Astrocyte of the spinal cord (primary cell): Measurements from ENCODE around the gene TENM4.

ENCODE experiments used
- DNase-seq: peaks from one replicate; pipeline ENCODE4 v3.0.0; 2011; ENCODE audit warnings: low read depth, low spot score
- H3K4me3 ChIP-seq: 2 replicates; pipeline ENCODE4 v1.5.1; 2011; ENCODE audit warnings: low read depth, mild to moderate bottlenecking, low read length, moderate library complexity
- in situ Hi-C: cut with HindIII; loops from 2 replicates; pipeline ENCODE4 v1.10.0; 2017; ENCODE audit warnings: low sequenced_read_pairs
- TF ChIP-seq, protein P1 (sequence below): IDR thresholded peaks from 2 replicates; pipeline ENCODE4 v1.5.1; 2012; ENCODE audit warnings: low read depth, mild to moderate bottlenecking, low read length, inconsistent platforms

Gene TENM4

DNA sequence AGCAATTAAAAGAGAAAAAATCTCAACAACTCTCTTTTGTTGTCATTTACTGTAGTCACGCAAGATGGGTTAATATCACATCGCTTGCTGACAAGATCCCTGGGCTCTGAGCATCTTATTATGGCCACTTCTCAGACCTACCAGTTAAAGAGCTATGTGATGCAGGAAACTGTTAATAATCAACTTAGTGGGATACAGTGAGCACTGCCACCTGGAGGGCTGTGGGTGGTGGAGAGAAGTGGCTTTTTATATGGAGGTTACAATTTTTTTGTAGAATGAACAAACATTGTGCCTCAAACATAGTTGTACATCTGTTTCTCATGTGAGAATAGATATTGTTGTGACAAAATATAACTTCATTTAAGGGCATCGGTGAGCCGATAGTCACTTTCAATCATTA is 181.0 kb downstream of the TENM4 start:
- TF ChIP-seq, protein P1, sequence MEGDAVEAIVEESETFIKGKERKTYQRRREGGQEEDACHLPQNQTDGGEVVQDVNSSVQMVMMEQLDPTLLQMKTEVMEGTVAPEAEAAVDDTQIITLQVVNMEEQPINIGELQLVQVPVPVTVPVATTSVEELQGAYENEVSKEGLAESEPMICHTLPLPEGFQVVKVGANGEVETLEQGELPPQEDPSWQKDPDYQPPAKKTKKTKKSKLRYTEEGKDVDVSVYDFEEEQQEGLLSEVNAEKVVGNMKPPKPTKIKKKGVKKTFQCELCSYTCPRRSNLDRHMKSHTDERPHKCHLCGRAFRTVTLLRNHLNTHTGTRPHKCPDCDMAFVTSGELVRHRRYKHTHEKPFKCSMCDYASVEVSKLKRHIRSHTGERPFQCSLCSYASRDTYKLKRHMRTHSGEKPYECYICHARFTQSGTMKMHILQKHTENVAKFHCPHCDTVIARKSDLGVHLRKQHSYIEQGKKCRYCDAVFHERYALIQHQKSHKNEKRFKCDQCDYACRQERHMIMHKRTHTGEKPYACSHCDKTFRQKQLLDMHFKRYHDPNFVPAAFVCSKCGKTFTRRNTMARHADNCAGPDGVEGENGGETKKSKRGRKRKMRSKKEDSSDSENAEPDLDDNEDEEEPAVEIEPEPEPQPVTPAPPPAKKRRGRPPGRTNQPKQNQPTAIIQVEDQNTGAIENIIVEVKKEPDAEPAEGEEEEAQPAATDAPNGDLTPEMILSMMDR = peak; percentile 2
- in situ Hi-C loops = no loop called here
- no peak for DNase-seq
- H3K4me3 ChIP-seq = no peak overlapping the region

DNA sequence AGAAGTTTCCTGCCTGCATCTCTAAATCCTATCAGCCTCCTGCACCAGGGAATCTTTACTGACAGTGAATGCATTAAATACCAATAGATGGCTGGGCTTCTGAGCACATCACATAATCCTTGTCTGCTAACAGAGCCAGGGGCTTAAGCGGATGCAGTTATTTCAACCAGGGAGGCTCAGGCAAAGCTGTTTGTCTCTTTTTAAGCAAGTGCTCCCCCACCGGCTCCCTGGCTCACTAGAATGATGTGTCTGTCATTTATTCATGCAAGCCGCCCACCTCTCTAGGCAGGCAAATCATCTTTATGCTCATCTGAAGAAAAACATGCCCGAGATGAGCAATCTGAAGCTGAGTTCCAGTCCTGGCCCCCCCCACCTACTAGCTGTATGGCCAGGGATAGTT is 182.3 kb downstream of the TENM4 start:
- in situ Hi-C loops = no loop called here
- TF ChIP-seq, protein P1 = no peak

DNA sequence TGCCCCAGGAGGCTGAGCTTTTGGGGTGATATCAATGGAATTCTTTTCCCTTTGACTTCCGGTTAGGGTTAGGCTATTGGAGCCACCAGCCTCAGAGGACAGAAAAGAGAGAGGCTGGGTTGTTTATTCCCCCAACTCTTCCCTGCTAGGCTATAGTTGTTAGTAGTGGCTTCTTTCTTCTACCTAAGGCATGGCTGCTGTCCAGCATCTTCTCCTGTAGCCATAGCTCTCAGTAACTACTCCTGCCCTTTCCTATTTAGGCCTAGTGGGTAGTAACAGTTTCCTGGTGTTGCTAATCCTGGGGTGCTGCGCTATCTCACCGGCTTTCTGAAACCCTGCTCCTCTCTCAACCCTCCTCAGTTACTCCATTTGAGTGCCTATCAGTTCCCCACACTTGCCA is 184.9 kb downstream of the TENM4 start:
- no peak for DNase-seq
- in situ Hi-C loops = no loop called here
- no peak overlapping the region for H3K4me3 ChIP-seq
- TF ChIP-seq, protein P1 = no peak

More for the DNA sequence above, 182.3 kb downstream of the TENM4 start:
- DNase-seq = no peak
- H3K4me3 ChIP-seq = no peak overlapping the region

DNA sequence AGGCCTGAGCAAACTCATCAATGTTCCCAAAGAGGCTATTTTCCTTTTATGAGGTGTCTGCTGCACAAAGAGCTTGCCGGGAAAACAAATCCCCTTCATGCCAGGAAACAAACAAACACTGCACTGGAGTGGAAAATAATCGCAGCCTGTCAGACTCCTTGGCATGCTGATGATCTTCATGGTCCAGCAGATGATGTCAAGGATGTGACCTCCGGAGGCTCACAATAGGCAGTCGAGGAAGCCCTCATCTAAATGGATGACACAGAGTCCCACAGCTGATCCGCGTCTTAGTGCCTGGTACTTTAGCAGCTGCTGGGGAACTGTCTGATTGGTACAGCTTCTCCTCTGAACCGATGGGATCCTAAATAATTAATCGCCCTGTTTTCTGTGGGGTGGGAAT is 187.6 kb downstream of the TENM4 start:
- TF ChIP-seq, protein P1 = no peak
- no peak for DNase-seq
- in situ Hi-C loops = no loop called here
- no peak overlapping the region for H3K4me3 ChIP-seq

DNA sequence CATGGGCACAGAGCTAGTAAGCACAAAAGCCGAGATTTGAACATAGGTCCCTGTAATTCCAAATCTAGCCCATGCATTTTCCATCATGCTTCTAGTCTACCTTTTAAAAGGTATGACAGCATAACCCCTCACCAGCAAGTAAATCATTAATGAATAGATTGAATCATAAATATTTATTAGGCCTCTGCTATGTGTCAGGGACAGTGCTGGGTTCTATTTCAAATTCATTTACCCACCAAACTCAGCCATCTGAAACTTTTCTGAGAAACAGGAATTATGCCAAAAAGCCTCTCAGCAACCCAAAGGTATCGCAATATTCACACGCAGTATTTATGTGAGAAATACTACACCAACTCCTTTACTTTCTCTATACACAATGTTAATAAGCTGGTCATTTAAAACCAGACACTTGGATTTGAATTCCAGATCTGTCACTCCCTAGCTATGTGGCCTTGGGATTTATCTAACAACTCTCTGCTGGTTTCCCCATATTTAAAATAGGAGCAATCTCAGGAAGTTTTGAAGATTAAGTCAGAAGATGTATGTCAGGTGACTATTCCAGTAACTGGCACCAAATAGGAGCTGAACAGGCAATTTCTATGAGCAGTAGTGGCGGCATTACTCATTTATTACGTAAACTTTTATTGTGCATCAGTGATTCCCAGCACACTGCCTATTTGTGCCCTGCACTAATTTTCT is 191.4 kb downstream of the TENM4 start:
- peak; percentile 42 for DNase-seq
- H3K4me3 ChIP-seq = no peak overlapping the region
- in situ Hi-C loops = no loop called here
- TF ChIP-seq, protein P1 = no peak

DNA sequence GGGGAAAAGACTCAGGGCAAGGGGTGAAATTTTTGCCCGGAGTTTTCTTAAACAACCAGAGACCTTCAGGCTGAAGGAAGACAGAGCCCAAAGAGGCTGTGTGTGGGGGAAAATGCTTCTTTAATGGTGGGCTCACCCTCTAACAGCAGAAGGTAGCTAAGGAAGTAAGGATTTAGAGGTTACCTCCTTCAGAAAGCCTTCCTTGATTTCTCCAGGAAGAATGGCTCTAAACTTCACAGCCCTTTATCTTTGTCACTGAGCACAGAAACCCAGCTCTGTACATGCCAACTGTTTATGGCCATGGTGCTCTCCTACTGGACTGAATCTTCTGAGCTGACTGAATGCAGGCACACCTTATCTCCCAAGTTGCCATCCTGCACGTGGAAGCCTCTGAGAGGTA is 196.0 kb downstream of the TENM4 start:
- no peak overlapping the region for H3K4me3 ChIP-seq
- DNase-seq = no peak
- in situ Hi-C loops = no loop called here
- TF ChIP-seq, protein P1 = no peak
